Retinal pigment epithelial cell (primary cell): Measurements from ENCODE around the gene NWD2.

Source experiments
- DNase-seq: peaks from one replicate; pipeline ENCODE4 v3.0.0-alpha.2; 2010; ENCODE audit warnings: low read depth
- H3K4me3 ChIP-seq: 2 replicates; pipeline ENCODE4 v1.5.1; 2011; ENCODE audit warnings: mild to moderate bottlenecking, low read length, control low read depth, moderate library complexity
- TF ChIP-seq, protein P1 (sequence below): conservative IDR thresholded peaks from 2 replicates; pipeline ENCODE4 v1.5.1; 2011; ENCODE audit warnings: low read depth, low read length, control low read depth, inconsistent platforms

The NWD2 gene

DNA sequence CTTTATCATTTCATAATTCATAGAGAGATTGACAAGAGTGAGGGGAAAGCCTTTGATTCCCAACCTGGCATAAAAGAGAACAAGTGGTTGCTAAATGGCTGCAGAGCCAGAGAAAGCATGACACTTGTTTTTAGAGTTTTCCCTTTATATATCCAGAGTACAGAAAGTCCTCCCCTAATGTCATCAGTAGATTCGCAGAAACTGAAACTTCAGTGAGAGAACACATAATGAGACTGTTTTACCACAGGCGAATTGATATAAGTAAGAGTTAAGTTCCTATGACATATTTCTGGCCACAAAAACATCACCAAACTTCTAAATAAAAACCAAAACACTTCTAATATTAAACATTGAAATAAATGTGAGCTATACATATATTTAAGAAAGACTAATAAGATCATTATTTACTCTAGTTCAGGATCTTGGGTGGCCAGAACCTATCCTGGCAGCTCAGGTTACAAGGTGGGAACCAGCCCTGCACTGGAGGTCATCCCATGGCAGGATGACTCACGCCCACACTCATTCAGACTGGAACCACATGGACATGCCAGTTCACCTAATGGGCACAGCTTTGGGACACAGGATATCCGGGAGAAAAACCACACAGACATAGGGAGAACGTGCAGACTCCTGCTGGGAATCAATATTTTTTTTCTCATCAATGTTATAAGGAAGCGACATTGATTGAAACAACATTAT lies 35.5 kb downstream of the NWD2 start:
- DNase-seq, result no peak
- H3K4me3 ChIP-seq, result no peak overlapping the region
- TF ChIP-seq, protein P1, sequence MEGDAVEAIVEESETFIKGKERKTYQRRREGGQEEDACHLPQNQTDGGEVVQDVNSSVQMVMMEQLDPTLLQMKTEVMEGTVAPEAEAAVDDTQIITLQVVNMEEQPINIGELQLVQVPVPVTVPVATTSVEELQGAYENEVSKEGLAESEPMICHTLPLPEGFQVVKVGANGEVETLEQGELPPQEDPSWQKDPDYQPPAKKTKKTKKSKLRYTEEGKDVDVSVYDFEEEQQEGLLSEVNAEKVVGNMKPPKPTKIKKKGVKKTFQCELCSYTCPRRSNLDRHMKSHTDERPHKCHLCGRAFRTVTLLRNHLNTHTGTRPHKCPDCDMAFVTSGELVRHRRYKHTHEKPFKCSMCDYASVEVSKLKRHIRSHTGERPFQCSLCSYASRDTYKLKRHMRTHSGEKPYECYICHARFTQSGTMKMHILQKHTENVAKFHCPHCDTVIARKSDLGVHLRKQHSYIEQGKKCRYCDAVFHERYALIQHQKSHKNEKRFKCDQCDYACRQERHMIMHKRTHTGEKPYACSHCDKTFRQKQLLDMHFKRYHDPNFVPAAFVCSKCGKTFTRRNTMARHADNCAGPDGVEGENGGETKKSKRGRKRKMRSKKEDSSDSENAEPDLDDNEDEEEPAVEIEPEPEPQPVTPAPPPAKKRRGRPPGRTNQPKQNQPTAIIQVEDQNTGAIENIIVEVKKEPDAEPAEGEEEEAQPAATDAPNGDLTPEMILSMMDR, result no peak

DNA sequence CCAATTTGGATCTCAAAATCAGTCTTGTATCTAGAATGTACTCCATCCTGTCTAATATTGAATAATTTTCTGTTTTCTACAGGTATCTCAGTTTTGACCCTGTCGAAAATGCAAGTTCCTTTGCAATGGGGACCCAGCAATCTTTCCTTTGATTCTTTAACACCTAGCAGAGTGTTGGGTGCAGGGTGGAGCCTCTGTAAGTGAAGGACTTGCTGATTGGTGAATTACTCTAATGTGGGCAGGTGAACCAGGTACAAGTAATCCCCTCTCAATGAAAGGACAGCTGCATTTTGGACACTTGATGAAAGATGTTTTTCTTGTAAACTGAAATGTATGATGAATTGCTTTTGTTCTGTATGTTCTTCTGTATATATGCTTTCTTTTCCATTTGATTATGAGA lies 54.9 kb downstream of the NWD2 start:
- DNase-seq, result no peak
- TF ChIP-seq, protein P1, result no peak

DNA sequence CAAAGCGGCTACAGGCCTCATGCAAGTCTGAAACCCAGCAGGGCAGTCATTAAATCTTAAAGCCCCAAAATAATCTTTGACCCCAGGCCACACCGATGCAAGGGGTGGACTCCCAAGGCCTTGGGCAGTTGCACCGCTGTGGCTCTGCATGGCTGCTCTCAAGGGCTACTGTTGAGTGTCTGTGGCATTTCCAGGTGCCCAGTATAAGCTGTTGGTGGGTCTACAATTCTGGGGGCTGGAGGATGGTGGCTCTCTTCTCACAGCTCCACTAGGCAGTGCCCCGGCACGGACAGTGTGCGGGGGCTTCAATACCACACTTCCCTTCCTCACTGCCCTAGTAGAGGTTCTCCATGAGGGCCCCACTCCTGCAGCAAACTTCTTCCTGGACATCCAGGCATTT lies 60.1 kb downstream of the NWD2 start:
- no peak for DNase-seq
- TF ChIP-seq, protein P1, result no peak
- H3K4me3 ChIP-seq, result no peak overlapping the region

More for the DNA sequence above, 54.9 kb downstream of the NWD2 start:
- no peak overlapping the region for H3K4me3 ChIP-seq

DNA sequence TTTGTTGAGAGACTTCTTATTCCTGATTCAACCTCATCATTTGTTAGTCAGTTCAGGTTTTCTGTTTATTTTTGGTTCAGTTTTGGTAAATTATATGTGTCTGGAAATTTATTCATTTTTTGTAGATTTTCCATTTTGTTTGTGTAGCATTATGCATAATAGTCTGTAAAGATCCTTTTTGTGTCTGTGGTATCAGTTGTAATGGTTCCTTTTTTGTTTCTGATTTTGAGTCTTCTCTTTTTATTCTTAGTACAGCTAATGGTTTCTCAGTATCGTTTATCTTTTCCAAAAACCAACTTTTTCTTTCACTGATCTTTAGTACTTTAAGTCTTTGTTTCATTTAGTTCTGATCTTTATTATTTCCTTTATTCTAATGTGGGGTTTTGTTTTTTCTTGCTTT lies 61.4 kb downstream of the NWD2 start:
- TF ChIP-seq, protein P1, result no peak
- no peak for DNase-seq
- no peak overlapping the region for H3K4me3 ChIP-seq

DNA sequence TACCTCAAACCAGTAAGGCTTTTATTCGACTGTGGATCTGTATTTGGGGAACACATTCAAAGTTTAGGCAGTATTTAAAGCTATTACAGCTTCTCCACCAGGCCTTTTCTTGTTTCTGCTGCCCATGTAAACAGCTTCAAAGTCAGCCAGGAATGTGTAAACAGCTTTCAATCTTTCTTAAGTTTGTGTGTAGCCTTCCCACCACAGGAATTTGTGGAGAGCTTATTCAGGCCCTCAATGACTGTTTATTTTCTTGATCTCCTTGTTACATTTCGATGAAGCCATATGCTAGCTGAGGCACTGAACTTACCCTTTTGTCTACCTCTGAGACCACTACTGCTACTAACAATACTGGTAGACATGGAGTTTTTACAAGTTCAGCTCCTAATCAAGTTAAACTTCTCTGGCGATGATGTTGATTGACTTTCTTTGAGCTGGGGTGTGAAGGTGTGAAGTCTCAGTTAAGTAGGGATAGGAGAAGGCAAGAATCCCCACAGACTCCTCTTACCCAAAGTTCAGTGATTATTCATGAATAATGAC lies 72.6 kb downstream of the NWD2 start:
- no peak overlapping the region for H3K4me3 ChIP-seq
- DNase-seq, result no peak
- TF ChIP-seq, protein P1, result no peak

DNA sequence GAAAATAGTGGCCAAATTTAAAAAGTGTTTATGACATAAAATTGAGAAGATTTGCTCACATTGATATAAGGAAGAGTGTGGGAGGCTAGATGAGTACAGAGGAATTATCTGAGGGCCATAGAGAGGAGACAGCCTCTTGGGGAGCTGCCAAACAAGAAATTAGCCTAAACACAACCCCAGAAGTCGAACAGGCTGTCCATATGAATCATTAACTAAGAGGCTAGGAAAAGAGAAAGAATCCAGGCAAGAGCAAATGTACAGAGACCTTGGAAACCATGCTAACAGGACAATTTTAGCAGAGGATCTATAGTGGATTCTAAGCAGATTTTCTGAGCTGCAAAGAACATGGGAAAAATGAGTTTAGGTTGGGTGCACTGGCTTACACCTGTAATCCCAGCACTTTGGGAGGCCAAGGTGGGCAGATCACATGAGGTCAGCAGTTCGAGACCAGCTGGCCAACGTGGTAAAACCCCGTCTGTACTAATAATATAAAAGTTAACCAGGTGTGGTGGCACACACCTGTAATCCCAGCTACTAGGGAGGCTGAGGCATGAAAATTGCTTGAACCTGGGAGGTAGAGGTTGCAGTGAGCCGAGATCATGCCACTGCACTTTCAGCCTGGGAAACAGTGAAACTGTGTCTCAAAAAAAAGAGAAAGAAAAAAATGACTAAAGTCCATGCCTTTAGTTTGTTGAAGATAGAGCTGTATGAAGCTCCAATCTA lies 76.1 kb downstream of the NWD2 start:
- H3K4me3 ChIP-seq, result no peak overlapping the region
- DNase-seq, result no peak
- TF ChIP-seq, protein P1, result no peak
